Breast epithelium (tissue), 3 donors: ENCODE results near the gene FNBP1.

Experiments
- CTCF ChIP-seq, 3 donors: fragments of 450-650 bp; IDR thresholded peaks; one replicate each; pipeline ENCODE4 v1.5.1; 2016 to 2017; ENCODE audit warnings: antibody characterized with exemption in 3 of 3, mild to moderate bottlenecking in 3 of 3, moderate library complexity in 3 of 3
- POLR2A ChIP-seq: fragments of 450-650 bp; IDR thresholded peaks from one replicate; pipeline ENCODE4 v1.6.1; 2016; ENCODE audit warnings: antibody characterized with exemption, mild to moderate bottlenecking, moderate library complexity
- POLR2AphosphoS5 ChIP-seq, 3 donors: sonication (generic); formaldehyde crosslinking; IDR thresholded peaks; one replicate each; pipeline ENCODE4 v1.6.1; 2017; ENCODE audit warnings: antibody characterized with exemption in 3 of 3

GRCh38 chr9:129919841-129920240 is 123.1 kb downstream of the FNBP1 start:
- TF ChIP-seq POLR2A (no peak), CTCF (IDR thresholded peaks at IDR 0.05) (no peak), POLR2AphosphoS5 (IDR thresholded peaks at IDR 0.05) (no peak)
